CD4-positive, alpha-beta T cell (primary cell): ENCODE results near the gene GLI2. TPM values are rescaled to one million over a fixed set of nuclear protein-coding genes. Genes with fewer than 3 reads are reported as not detected.

Experiments used
- ATAC-seq: fragments of 200-7000 bp; cut with Tn5 transposase; one replicate; pipeline ENCODE4 v1.10.0; 2022; ENCODE audit warnings: mild to moderate bottlenecking; ENCODE audit not compliant: poor library complexity
- CTCF ChIA-PET: fragments of 350-600 bp; sonication (Branson Sonifier 250); formaldehyde crosslinking; loops from one replicate; lab custom pipeline; 2021; ENCODE audit warnings: antibody characterized with exemption, inconsistent platforms; lab: Charles Lee
- POLR2A ChIA-PET: fragments of 350-600 bp; sonication (Branson Sonifier 250); formaldehyde crosslinking; loops from one replicate; lab custom pipeline; 2021; ENCODE audit warnings: antibody characterized with exemption, inconsistent platforms; lab: Charles Lee
- DNase-seq, 14 experiments: peaks; one replicate each; pipeline ENCODE4 v3.0.0-alpha.2; 2013 to 2020; ENCODE audit warnings: mixed read lengths in 2 of 14
- H3K27ac ChIP-seq, 2 donors: one replicate each; pipeline versions ENCODE4 v1.5.1 to v1.7.0; 2013; ENCODE audit warnings: low read length in 2 of 2, low read depth in 1 of 2, mild to moderate bottlenecking in 1 of 2
- H3K27me3 ChIP-seq, 2 experiments: 1 replicate in 1 of 2; 2 replicates in 1 of 2; pipeline versions ENCODE4 v1.6.1 to v1.7.0; 2013; ENCODE audit warnings: low read length in 2 of 2, control low read depth in 1 of 2, mild to moderate bottlenecking in 1 of 2, moderate library complexity in 1 of 2; ENCODE audit not compliant: insufficient read depth in 2 of 2, control insufficient read depth in 1 of 2
- H3K36me3 ChIP-seq: one replicate; pipeline ENCODE4 v1.6.1; 2013; ENCODE audit warnings: low read length, control low read depth; ENCODE audit not compliant: insufficient read depth
- H3K4me1 ChIP-seq: one replicate; pipeline ENCODE4 v1.6.1; 2013; ENCODE audit warnings: low read length, control low read depth; ENCODE audit not compliant: insufficient read depth
- H3K4me3 ChIP-seq: one replicate; pipeline ENCODE4 v1.5.1; 2013; ENCODE audit warnings: mild to moderate bottlenecking, low read length, moderate library complexity
- H3K9me3 ChIP-seq, 2 experiments: 1 replicate in 1 of 2; 2 replicates in 1 of 2; pipeline versions ENCODE4 v1.6.1 to v1.7.0; 2013; ENCODE audit warnings: low read length in 2 of 2, mild to moderate bottlenecking in 2 of 2, control low read depth in 1 of 2, moderate library complexity in 1 of 2; ENCODE audit not compliant: control insufficient read depth in 1 of 2, insufficient read depth in 1 of 2
- H3K27ac Mint-ChIP-seq: one replicate; pipeline ENCODE4 v1.8.0; 2020; ENCODE audit warnings: mixed read lengths
- H3K27me3 Mint-ChIP-seq: one replicate; pipeline ENCODE4 v1.8.0; 2021; ENCODE audit warnings: mixed read lengths
- H3K36me3 Mint-ChIP-seq: one replicate; pipeline ENCODE4 v1.8.0; 2021; ENCODE audit warnings: low read depth, mixed read lengths
- H3K4me1 Mint-ChIP-seq: one replicate; pipeline ENCODE4 v1.8.0; 2021; ENCODE audit warnings: low read depth, mixed read lengths
- H3K4me3 Mint-ChIP-seq: one replicate; pipeline ENCODE4 v1.8.0; 2020; ENCODE audit warnings: mild to moderate bottlenecking, mixed read lengths
- H3K9me3 Mint-ChIP-seq: one replicate; pipeline ENCODE4 v1.8.0; 2020; ENCODE audit warnings: mixed read lengths
- CTCF ChIP-seq: fragments of 200-600 bp; IDR thresholded peaks from one replicate; pipeline ENCODE4 v1.8.0; 2022; ENCODE audit warnings: antibody characterized with exemption, mild to moderate bottlenecking
- intact Hi-C, 2 experiments: fragments of 100-400 bp; cut with DNase I in 1 of 2; cut with micrococcal nuclease in 1 of 2; formaldehyde crosslinking; loops; one replicate each; pipeline versions ENCODE4 v1.15.1 to v1.9.0; 2023 to 2025; cut with DNase I, micrococcal nuclease
- total RNA-seq, 174 experiments: library from RNA in 2 of 174; stranded (reverse) in 2 of 174; gene quantifications; one replicate each; pipeline ENCODE4 v1.2.3 and lab custom pipeline; 2021 to 2026

The GLI2 gene
- total RNA-seq, 2 experiments from 2014 or later = not detected

GRCh38 chr2:120769787-120770120, 34.1 kb downstream of the GLI2 start:
- Mint-ChIP-seq H3K4me3 (no peak overlapping the region), H3K27me3 (no peaks in the 10 kb centered on the region), H3K27ac (no peak overlapping the region), H3K36me3 (no peaks in the 10 kb centered on the region), H3K4me1 (no peaks in the 10 kb centered on the region), H3K9me3 (no peaks in the 10 kb centered on the region)
- DNase-seq (no peak), ATAC-seq (no peak)
- no peaks in the 10 kb centered on the region for H3K36me3 ChIP-seq
- H3K9me3 ChIP-seq = no peaks in the 10 kb centered on the region
- H3K27me3 ChIP-seq = no peaks in the 10 kb centered on the region
- CTCF ChIA-PET = interaction anchor here (0.6 kb wide), 1 partner anchor 17 kb away, joined by 4 read pairs; no protein-coding TSS in a partner anchor
- intact Hi-C loops = no loop called here
- no peak overlapping the region for H3K4me3 ChIP-seq
- H3K4me1 ChIP-seq = no peaks in the 10 kb centered on the region
- H3K27ac ChIP-seq = no peak overlapping the region
- POLR2A ChIA-PET = no interaction called here
- TF ChIP-seq CTCF = no peak

- Histone ChIP-seq H3K4me3 (no peak overlapping the region), H3K9me3 (no peaks in the 10 kb centered on the region), H3K27me3 (no peaks in the 10 kb centered on the region), H3K4me1 (no peaks in the 10 kb centered on the region), H3K36me3 (no peaks in the 10 kb centered on the region), H3K27ac (no peak overlapping the region)
- DNase-seq (no peak), ATAC-seq (no peak)
- H3K36me3 Mint-ChIP-seq = no peaks in the 10 kb centered on the region
- POLR2A ChIA-PET = no interaction called here
- CTCF ChIA-PET = interaction anchor here (0.6 kb wide), 1 partner anchor 17 kb away, joined by 4 read pairs; no protein-coding TSS in a partner anchor
- no peaks in the 10 kb centered on the region for H3K4me1 Mint-ChIP-seq
- no peak for TF ChIP-seq CTCF
- H3K4me3 Mint-ChIP-seq = no peak overlapping the region
- intact Hi-C loops = no loop called here
- no peak overlapping the region for H3K27ac Mint-ChIP-seq
- no peaks in the 10 kb centered on the region for H3K9me3 Mint-ChIP-seq
- H3K27me3 Mint-ChIP-seq = no peaks in the 10 kb centered on the region
Observed at GRCh38 chr2:120770176-120770575, 34.5 kb downstream of the GLI2 start.

GRCh38 chr2:120770641-120771040, 35.0 kb downstream of the GLI2 start:
- no peaks in the 10 kb centered on the region for H3K9me3 ChIP-seq
- no peak overlapping the region for H3K27ac Mint-ChIP-seq
- ChIA-PET CTCF (no interaction called here), POLR2A (no interaction called here)
- H3K4me3 ChIP-seq = no peak overlapping the region
- no peak overlapping the region for H3K27ac ChIP-seq
- no peak overlapping the region for H3K4me3 Mint-ChIP-seq
- no peaks in the 10 kb centered on the region for H3K4me1 Mint-ChIP-seq
- no peaks in the 10 kb centered on the region for H3K4me1 ChIP-seq
- no peaks in the 10 kb centered on the region for H3K9me3 Mint-ChIP-seq
- intact Hi-C loops = no loop called here
- H3K36me3 Mint-ChIP-seq = no peaks in the 10 kb centered on the region
- no peak for TF ChIP-seq CTCF
- H3K27me3 Mint-ChIP-seq = no peaks in the 10 kb centered on the region
- H3K36me3 ChIP-seq = no peaks in the 10 kb centered on the region
- H3K27me3 ChIP-seq = no peaks in the 10 kb centered on the region
- no peak for DNase-seq
- no peak for ATAC-seq
